GM12878 (cell line): ENCODE results near the gene BAAT. TPM values are rescaled to one million over a fixed set of nuclear protein-coding genes. Genes with fewer than 3 reads are reported as not detected.

Experiments
- ATAC-seq: fragments of 200-7000 bp; cut with Tn5 transposase; 3 replicates; pipeline ENCODE4 v1.9.1; 2020; ENCODE audit warnings: mild to moderate bottlenecking, moderate library complexity
- BruUV-seq: library from RNA; stranded (reverse); fragments of 400-500 nt; replicated peaks from 2 replicates; lab custom pipeline; 2021; lab: Mats Ljungman, UMichigan
- CTCF ChIA-PET: fragments of 300-600 bp; sonication (Branson Sonifier 250); formaldehyde crosslinking; extraction: SDS; loops from one replicate; lab custom pipeline; 2021; ENCODE audit warnings: inconsistent platforms; lab: Yijun Ruan, JAX
- POLR2A ChIA-PET: fragments of 350-600 bp; formaldehyde crosslinking; extraction: SDS; loops from one replicate; lab custom pipeline; 2021; ENCODE audit warnings: inconsistent platforms; lab: Charles Lee
- RAD21 ChIA-PET: fragments of 300-600 bp; sonication (Branson Sonifier 250); formaldehyde crosslinking; loops from one replicate; lab custom pipeline; 2023; ENCODE audit warnings: antibody characterized with exemption; ENCODE audit not compliant: unreplicated experiment; lab: Charles Lee
- SMC1A ChIA-PET: fragments of 300-600 bp; sonication (Branson Sonifier 250); formaldehyde crosslinking; loops from one replicate; lab custom pipeline; 2023; ENCODE audit not compliant: unreplicated experiment, uncharacterized antibody; lab: Charles Lee
- DNase-seq: peaks from one replicate; pipeline ENCODE4 v3.0.0-alpha.2; 2011; ENCODE audit warnings: low read depth, low spot score
- FAIRE-seq: peaks from 3 replicates; lab custom pipeline; 2011; peaks lifted over from hg19 to GRCh38; lab: Jason Lieb, UNC
- H2AFZ ChIP-seq: 2 replicates; pipeline ENCODE4 v1.6.0; 2011; ENCODE audit warnings: low read depth, low read length, control low read depth; ENCODE audit not compliant: control insufficient read depth
- H3K27ac ChIP-seq: 2 replicates; pipeline ENCODE4 v1.5.1; 2011; ENCODE audit warnings: control low read depth; ENCODE audit not compliant: control insufficient read depth, insufficient read depth
- H3K27me3 ChIP-seq, 2 experiments: replicated peaks in 1 of 2; 2 replicates each; pipeline versions ENCODE4 v1.6.0 to v1.6.1; 2011; ENCODE audit warnings: low read length in 1 of 2; ENCODE audit not compliant: control insufficient read depth in 2 of 2, insufficient read depth in 2 of 2
- H3K36me3 ChIP-seq, 2 experiments: 2 replicates each; pipeline ENCODE4 v1.5.1; 2011; ENCODE audit warnings: low read length in 1 of 2; ENCODE audit not compliant: control insufficient read depth in 2 of 2, insufficient read depth in 2 of 2
- H3K4me1 ChIP-seq: 2 replicates; pipeline ENCODE4 v1.6.1; 2011; ENCODE audit warnings: mild to moderate bottlenecking, low read length, moderate library complexity, mixed read lengths; ENCODE audit not compliant: control insufficient read depth, insufficient read depth
- H3K4me2 ChIP-seq: 2 replicates; pipeline ENCODE4 v1.6.0; 2011; ENCODE audit warnings: control low read depth; ENCODE audit not compliant: control insufficient read depth, insufficient read depth
- H3K4me3 ChIP-seq: fragments of 200-600 bp; sonication (generic); 2 replicates; pipeline ENCODE4 v1.5.1; 2016
- H3K79me2 ChIP-seq: 2 replicates; pipeline ENCODE4 v1.6.0; 2011; ENCODE audit warnings: low read length; ENCODE audit not compliant: control insufficient read depth, insufficient read depth
- H3K9ac ChIP-seq: 2 replicates; pipeline ENCODE4 v1.8.0; 2011; ENCODE audit warnings: low read length, control low read depth, mixed read lengths; ENCODE audit not compliant: control insufficient read depth, insufficient read depth
- H3K9me3 ChIP-seq: replicated peaks from 3 replicates; pipeline ENCODE4 v1.5.1; 2011; ENCODE audit warnings: mild to moderate bottlenecking, low read length; ENCODE audit not compliant: control insufficient read depth, insufficient read depth
- H4K20me1 ChIP-seq: 2 replicates; pipeline ENCODE4 v1.6.0; 2011; ENCODE audit not compliant: control insufficient read depth, insufficient read depth
- CREB1 ChIP-seq: IDR thresholded peaks from 2 replicates; pipeline ENCODE4 v1.6.1; 2012; ENCODE audit warnings: low read depth, mild to moderate bottlenecking, inconsistent platforms
- DPF2 ChIP-seq: fragments of 450-650 bp; IDR thresholded peaks from 2 replicates; pipeline ENCODE4 v1.6.1; 2017; ENCODE audit warnings: mild to moderate bottlenecking
- EED ChIP-seq: sonication (generic); IDR thresholded peaks from 2 replicates; pipeline ENCODE4 v1.6.1; 2016; ENCODE audit warnings: antibody characterized with exemption, low read depth
- ETV6 ChIP-seq, 2 experiments: fragments of 450-650 bp in 1 of 2; IDR thresholded peaks in 1 of 2; conservative IDR thresholded peaks in 1 of 2; 2 replicates each; pipeline ENCODE4 v1.6.1; 2014; ENCODE audit warnings: antibody characterized with exemption in 1 of 2, borderline replicate concordance in 1 of 2, low read depth in 1 of 2, mild to moderate bottlenecking in 1 of 2, moderate library complexity in 1 of 2
- IRF4 ChIP-seq: IDR thresholded peaks from 2 replicates; pipeline ENCODE4 v1.6.1; 2011; ENCODE audit warnings: low read depth, low read length
- KAT2A ChIP-seq: conservative IDR thresholded peaks from 2 replicates; pipeline ENCODE4 v1.6.1; 2011; ENCODE audit warnings: low read depth, low read length; ENCODE audit not compliant: control insufficient read depth
- MEF2B ChIP-seq: fragments of 450-650 bp; IDR thresholded peaks from 2 replicates; pipeline ENCODE4 v1.6.1; 2018; ENCODE audit warnings: mild to moderate bottlenecking, moderate library complexity; ENCODE audit not compliant: partially characterized antibody, poor library complexity, severe bottlenecking
- RAD51 ChIP-seq: fragments of 450-650 bp; IDR thresholded peaks from 2 replicates; pipeline ENCODE4 v1.6.1; 2016; ENCODE audit warnings: moderate library complexity, mild to moderate bottlenecking, inconsistent platforms
- SMAD1 ChIP-seq: fragments of 450-650 bp; IDR thresholded peaks from 2 replicates; pipeline ENCODE4 v1.6.1; 2018; ENCODE audit warnings: mild to moderate bottlenecking, low read depth; ENCODE audit not compliant: partially characterized antibody
- WGBS: methylation state at CpG from one replicate; pipeline ENCODE4 v1.1.6; 2016; ENCODE audit warnings: low lambda C conversion rate; ENCODE audit not compliant: insufficient replicate concordance, insufficient coverage; ENCODE audit errors: missing lambda C conversion rate; 5-methylcytosine and 5-hydroxymethylcytosine counted together
- in situ Hi-C: fragments of 300-500 bp; cut with MboI; formaldehyde crosslinking; loops from 9 replicates; pipeline ENCODE4 v1.14.3; 2018; ENCODE audit warnings: mixed read lengths
- intact Hi-C: fragments of 100-400 bp; cut with micrococcal nuclease; formaldehyde crosslinking; loops from one replicate; pipeline ENCODE4 v1.14.2; 2022; ENCODE audit not compliant: unreplicated experiment
- polyA plus RNA-seq, 11 experiments: library from polyadenylated mRNA; depleted of rRNA in 4 of 11; unstranded in 6 of 11; stranded (reverse) in 5 of 11; fragments of >200 nt; fragmentation: Nextera tagmentation in 4 of 11; fragmentation: Illumina TruSeq in 1 of 11; extraction: Ambion mirVana in 4 of 11; extraction: Trizol in 1 of 11; gene quantifications; 1 replicate in 1 of 11; 2 replicates in 10 of 11; pipeline versions ENCODE4 v1.2.1 to v1.2.3, GENCODE V29; 2011 to 2016; ENCODE audit warnings: inconsistent platforms in 2 of 11, missing spikeins in 2 of 11, low read depth in 1 of 11
- total RNA-seq, 4 experiments: library from RNA; depleted of rRNA in 3 of 4; stranded (reverse); fragments of >200 nt in 3 of 4; fragmentation: Illumina TruSeq in 1 of 4; extraction: Trizol in 1 of 4; gene quantifications; 2 replicates each; pipeline versions ENCODE4 v1.2.1 to v1.2.3, GENCODE V29; 2013 to 2021
- TF ChIP-seq, protein P1 (sequence below): fragments of 450-650 bp; IDR thresholded peaks from 2 replicates; pipeline ENCODE4 v1.6.1; 2016; ENCODE audit warnings: mild to moderate bottlenecking, moderate library complexity, borderline replicate concordance
- TF ChIP-seq, protein P2 (sequence below): fragments of 450-650 bp; IDR thresholded peaks from 2 replicates; pipeline ENCODE4 v1.6.1; 2017; ENCODE audit warnings: mild to moderate bottlenecking, moderate library complexity
- TF ChIP-seq, protein P3 (sequence below): IDR thresholded peaks from 2 replicates; pipeline ENCODE4 v1.6.1; 2011; ENCODE audit warnings: low read depth, low read length, improper control_type of control experiment, borderline replicate concordance
- TF ChIP-seq, protein P4 (sequence below): IDR thresholded peaks from 2 replicates; pipeline ENCODE4 v1.6.1; 2012; ENCODE audit warnings: low read depth, low read length, improper control_type of control experiment

The BAAT gene
- total and polyA plus RNA-seq, 10 of the 15 experiments (the other 5 are each of a cell fraction or from before 2014, with no cell fraction given) = 0.02 to 0.26 (median 0.06) TPM; not detected in 2

DNA sequence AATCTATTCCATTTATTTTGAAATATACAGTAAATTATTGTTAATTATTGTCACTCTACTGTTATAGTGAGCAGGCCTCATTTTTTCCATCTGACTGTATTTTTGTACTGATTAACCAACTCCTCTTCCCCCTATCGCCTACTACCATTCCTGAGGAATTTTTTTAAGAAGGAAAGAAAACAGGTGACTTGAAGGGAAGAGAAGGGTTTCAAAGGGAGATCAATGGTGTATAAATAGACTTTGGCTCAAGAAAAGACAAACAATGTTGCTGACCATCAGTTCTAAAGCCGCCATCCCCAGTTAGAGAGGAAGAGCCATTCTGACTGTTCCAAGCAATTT, 69.7 kb downstream of the BAAT start:
- no peak for DNase-seq
- ChIA-PET RAD21 (interaction anchor here (0.7 kb wide), 1 partner anchor 533 kb away, joined by 5 read pairs; no protein-coding TSS in a partner anchor), CTCF (interaction anchor here (0.6 to 4.8 kb wide), 2 partner anchors 192 to 714 kb away, joined by 4 to 56 read pairs; no protein-coding TSS in a partner anchor), SMC1A (no interaction called here), POLR2A (no interaction called here)
- in situ Hi-C loops = no loop called here
- H3K27me3 ChIP-seq = no peaks in the 10 kb centered on the region
- FAIRE-seq = no peak
- H3K36me3 ChIP-seq = no peaks in the 10 kb centered on the region
- H3K4me2 ChIP-seq = no peak overlapping the region
- 33% methylated on average over 2 of the region's 2 CpGs for WGBS
- H3K9ac ChIP-seq = no peak overlapping the region
- H3K4me1 ChIP-seq = no peaks in the 10 kb centered on the region
- no peaks in the 10 kb centered on the region for H3K9me3 ChIP-seq
- H2AFZ ChIP-seq = no peak overlapping the region
- ATAC-seq = no peak
- no peak overlapping the region for H3K4me3 ChIP-seq
- BruUV-seq = no TSS peak
- no peaks in the 10 kb centered on the region for H4K20me1 ChIP-seq
- H3K79me2 ChIP-seq = no peaks in the 10 kb centered on the region
- intact Hi-C loops = no loop called here
- H3K27ac ChIP-seq = no peak overlapping the region
- TF ChIP-seq SMAD1 (no peak), RAD51 (no peak), EED (no peak), KAT2A (no peak), IRF4 (no peak), DPF2 (no peak), ETV6 (conservative IDR thresholded peaks at IDR 0.05 in 1 of 2, IDR thresholded peaks at IDR 0.05 in 1 of 2; ENCODE audit: borderline replicate concordance in 1 of 2, low read depth in 1 of 2) (no peak), MEF2B (no peak), CREB1 (no peak)
- TF ChIP-seq, protein P1, sequence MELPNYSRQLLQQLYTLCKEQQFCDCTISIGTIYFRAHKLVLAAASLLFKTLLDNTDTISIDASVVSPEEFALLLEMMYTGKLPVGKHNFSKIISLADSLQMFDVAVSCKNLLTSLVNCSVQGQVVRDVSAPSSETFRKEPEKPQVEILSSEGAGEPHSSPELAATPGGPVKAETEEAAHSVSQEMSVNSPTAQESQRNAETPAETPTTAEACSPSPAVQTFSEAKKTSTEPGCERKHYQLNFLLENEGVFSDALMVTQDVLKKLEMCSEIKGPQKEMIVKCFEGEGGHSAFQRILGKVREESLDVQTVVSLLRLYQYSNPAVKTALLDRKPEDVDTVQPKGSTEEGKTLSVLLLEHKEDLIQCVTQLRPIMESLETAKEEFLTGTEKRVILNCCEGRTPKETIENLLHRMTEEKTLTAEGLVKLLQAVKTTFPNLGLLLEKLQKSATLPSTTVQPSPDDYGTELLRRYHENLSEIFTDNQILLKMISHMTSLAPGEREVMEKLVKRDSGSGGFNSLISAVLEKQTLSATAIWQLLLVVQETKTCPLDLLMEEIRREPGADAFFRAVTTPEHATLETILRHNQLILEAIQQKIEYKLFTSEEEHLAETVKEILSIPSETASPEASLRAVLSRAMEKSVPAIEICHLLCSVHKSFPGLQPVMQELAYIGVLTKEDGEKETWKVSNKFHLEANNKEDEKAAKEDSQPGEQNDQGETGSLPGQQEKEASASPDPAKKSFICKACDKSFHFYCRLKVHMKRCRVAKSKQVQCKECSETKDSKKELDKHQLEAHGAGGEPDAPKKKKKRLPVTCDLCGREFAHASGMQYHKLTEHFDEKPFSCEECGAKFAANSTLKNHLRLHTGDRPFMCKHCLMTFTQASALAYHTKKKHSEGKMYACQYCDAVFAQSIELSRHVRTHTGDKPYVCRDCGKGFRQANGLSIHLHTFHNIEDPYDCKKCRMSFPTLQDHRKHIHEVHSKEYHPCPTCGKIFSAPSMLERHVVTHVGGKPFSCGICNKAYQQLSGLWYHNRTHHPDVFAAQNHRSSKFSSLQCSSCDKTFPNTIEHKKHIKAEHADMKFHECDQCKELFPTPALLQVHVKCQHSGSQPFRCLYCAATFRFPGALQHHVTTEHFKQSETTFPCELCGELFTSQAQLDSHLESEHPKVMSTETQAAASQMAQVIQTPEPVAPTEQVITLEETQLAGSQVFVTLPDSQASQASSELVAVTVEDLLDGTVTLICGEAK = no peak
- TF ChIP-seq, protein P2, sequence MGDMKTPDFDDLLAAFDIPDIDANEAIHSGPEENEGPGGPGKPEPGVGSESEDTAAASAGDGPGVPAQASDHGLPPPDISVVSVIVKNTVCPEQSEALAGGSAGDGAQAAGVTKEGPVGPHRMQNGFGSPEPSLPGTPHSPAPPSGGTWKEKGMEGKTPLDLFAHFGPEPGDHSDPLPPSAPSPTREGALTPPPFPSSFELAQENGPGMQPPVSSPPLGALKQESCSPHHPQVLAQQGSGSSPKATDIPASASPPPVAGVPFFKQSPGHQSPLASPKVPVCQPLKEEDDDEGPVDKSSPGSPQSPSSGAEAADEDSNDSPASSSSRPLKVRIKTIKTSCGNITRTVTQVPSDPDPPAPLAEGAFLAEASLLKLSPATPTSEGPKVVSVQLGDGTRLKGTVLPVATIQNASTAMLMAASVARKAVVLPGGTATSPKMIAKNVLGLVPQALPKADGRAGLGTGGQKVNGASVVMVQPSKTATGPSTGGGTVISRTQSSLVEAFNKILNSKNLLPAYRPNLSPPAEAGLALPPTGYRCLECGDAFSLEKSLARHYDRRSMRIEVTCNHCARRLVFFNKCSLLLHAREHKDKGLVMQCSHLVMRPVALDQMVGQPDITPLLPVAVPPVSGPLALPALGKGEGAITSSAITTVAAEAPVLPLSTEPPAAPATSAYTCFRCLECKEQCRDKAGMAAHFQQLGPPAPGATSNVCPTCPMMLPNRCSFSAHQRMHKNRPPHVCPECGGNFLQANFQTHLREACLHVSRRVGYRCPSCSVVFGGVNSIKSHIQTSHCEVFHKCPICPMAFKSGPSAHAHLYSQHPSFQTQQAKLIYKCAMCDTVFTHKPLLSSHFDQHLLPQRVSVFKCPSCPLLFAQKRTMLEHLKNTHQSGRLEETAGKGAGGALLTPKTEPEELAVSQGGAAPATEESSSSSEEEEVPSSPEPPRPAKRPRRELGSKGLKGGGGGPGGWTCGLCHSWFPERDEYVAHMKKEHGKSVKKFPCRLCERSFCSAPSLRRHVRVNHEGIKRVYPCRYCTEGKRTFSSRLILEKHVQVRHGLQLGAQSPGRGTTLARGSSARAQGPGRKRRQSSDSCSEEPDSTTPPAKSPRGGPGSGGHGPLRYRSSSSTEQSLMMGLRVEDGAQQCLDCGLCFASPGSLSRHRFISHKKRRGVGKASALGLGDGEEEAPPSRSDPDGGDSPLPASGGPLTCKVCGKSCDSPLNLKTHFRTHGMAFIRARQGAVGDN = no peak
- TF ChIP-seq, protein P3, sequence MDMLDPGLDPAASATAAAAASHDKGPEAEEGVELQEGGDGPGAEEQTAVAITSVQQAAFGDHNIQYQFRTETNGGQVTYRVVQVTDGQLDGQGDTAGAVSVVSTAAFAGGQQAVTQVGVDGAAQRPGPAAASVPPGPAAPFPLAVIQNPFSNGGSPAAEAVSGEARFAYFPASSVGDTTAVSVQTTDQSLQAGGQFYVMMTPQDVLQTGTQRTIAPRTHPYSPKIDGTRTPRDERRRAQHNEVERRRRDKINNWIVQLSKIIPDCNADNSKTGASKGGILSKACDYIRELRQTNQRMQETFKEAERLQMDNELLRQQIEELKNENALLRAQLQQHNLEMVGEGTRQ = no peak
- TF ChIP-seq, protein P4, sequence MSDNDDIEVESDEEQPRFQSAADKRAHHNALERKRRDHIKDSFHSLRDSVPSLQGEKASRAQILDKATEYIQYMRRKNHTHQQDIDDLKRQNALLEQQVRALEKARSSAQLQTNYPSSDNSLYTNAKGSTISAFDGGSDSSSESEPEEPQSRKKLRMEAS = no peak
